Suprapubic skin (tissue), 4 donors: Measurements from ENCODE around the gene LRRC26.

Experiments used
- POLR2A ChIP-seq, 2 donors: fragments of 450-650 bp; IDR thresholded peaks; one replicate each; pipeline ENCODE4 v1.6.1; 2017; ENCODE audit warnings: antibody characterized with exemption in 2 of 2, mild to moderate bottlenecking in 2 of 2, moderate library complexity in 2 of 2
- POLR2AphosphoS5 ChIP-seq, 3 donors: sonication (generic); formaldehyde crosslinking; IDR thresholded peaks; one replicate each; pipeline ENCODE4 v1.6.1; 2017; ENCODE audit warnings: antibody characterized with exemption in 3 of 3

DNA sequence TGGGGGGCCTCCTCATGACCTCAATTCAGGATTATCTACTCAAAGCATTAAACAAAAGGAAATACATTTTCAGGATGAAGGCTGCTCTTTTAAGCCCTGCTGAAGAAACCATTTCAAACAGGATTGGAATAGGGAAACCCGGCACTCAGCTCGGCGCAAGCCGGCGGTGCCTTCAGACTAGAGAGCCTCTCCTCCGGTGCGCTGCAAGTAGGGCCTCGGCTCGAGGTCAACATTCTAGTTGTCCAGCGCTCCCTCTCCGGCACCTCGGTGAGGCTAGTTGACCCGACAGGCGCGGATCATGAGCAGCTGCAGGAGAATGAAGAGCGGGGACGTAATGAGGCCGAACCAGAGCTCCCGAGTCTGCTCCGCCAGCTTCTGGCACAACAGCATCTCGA, 34.9 kb upstream of the LRRC26 start:
- TF ChIP-seq POLR2AphosphoS5 (IDR thresholded peaks at IDR 0.05) = no peak
- no peak for TF ChIP-seq POLR2A (IDR thresholded peaks at IDR 0.05)
